ENCODE results near the gene TLE6.

DNA sequence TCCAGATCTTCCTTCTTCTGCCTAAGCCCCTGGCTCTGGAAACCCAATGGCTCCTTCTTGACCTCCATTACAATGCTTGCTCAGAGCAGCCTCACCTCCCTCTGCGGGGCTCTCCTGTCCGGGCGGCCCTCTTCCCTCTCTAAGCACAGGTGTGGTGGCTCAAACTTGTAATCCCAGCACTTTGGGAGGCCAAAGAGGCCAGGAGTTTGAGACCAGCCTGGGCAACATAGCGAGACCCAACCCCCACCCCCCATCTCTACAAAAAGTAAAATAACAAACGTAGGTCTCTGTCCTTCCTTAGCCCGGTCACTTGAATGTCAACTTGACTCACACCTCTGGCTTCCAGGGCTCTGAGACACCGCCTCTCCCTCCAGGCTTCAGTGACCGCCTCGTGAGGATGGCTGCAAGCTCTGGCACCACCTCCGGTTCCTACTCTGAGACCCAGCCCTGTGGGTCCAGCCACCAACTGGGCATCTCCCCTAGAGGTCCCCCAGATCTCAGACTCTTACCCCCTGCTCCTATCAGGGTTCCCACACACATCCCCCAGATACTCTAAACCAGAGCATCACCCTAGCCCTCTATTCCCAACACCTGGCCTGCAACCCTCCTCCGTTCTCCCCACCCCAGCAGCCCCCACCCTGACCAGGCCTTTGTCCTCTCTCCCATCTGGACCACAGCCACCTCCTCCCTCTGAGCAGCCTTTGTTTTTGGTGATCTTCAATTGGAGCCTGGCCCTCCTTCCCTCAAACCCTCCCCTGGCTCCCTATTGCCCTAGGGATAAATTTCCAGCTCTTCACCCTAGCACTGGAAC lies 56.4 kb downstream of the TLE6 start:
- TF ChIP-seq, protein P1, sequence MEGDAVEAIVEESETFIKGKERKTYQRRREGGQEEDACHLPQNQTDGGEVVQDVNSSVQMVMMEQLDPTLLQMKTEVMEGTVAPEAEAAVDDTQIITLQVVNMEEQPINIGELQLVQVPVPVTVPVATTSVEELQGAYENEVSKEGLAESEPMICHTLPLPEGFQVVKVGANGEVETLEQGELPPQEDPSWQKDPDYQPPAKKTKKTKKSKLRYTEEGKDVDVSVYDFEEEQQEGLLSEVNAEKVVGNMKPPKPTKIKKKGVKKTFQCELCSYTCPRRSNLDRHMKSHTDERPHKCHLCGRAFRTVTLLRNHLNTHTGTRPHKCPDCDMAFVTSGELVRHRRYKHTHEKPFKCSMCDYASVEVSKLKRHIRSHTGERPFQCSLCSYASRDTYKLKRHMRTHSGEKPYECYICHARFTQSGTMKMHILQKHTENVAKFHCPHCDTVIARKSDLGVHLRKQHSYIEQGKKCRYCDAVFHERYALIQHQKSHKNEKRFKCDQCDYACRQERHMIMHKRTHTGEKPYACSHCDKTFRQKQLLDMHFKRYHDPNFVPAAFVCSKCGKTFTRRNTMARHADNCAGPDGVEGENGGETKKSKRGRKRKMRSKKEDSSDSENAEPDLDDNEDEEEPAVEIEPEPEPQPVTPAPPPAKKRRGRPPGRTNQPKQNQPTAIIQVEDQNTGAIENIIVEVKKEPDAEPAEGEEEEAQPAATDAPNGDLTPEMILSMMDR (IDR thresholded peaks at IDR 0.05; ENCODE audit: insufficient read depth, low read length): no peak
- TF ChIP-seq POLR2AphosphoS5 (IDR thresholded peaks at IDR 0.05; ENCODE audit: low read depth) (no peak), GABPA (IDR thresholded peaks at IDR 0.05; ENCODE audit: low read depth) (no peak), SPI1 (IDR thresholded peaks at IDR 0.05; ENCODE audit: borderline replicate concordance, low read depth) (no peak)
- TF ChIP-seq, protein P2, sequence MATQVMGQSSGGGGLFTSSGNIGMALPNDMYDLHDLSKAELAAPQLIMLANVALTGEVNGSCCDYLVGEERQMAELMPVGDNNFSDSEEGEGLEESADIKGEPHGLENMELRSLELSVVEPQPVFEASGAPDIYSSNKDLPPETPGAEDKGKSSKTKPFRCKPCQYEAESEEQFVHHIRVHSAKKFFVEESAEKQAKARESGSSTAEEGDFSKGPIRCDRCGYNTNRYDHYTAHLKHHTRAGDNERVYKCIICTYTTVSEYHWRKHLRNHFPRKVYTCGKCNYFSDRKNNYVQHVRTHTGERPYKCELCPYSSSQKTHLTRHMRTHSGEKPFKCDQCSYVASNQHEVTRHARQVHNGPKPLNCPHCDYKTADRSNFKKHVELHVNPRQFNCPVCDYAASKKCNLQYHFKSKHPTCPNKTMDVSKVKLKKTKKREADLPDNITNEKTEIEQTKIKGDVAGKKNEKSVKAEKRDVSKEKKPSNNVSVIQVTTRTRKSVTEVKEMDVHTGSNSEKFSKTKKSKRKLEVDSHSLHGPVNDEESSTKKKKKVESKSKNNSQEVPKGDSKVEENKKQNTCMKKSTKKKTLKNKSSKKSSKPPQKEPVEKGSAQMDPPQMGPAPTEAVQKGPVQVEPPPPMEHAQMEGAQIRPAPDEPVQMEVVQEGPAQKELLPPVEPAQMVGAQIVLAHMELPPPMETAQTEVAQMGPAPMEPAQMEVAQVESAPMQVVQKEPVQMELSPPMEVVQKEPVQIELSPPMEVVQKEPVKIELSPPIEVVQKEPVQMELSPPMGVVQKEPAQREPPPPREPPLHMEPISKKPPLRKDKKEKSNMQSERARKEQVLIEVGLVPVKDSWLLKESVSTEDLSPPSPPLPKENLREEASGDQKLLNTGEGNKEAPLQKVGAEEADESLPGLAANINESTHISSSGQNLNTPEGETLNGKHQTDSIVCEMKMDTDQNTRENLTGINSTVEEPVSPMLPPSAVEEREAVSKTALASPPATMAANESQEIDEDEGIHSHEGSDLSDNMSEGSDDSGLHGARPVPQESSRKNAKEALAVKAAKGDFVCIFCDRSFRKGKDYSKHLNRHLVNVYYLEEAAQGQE (IDR thresholded peaks at IDR 0.05; ENCODE audit: insufficient replicate concordance, low read depth): no peak
